ENCODE data around the gene TTLL10.

Gene TTLL10

GRCh38 chr1:1173793-1174415 lies at the start of gene TTLL10:
TSS of gene TTLL10 (plus strand) at chr1:1173880. CDS start at chr1:1179216, 5,336 bp downstream.
- no peak for DNase-seq (ENCODE audit: low read depth)
- no peak for TF ChIP-seq CTCF (conservative IDR thresholded peaks at IDR 0.05; ENCODE audit: control insufficient read depth, insufficient read depth, low read depth, low read length)
- H3K4me3 ChIP-seq (ENCODE audit: control insufficient read depth, low read depth, low read length): no peak within 1 kb of the TSS

- no peak for TF ChIP-seq CTCF (conservative IDR thresholded peaks at IDR 0.05; ENCODE audit: control insufficient read depth, insufficient read depth, low read depth, low read length)
- H3K4me3 ChIP-seq (ENCODE audit: control insufficient read depth, low read depth, low read length): no peak overlapping the region
- DNase-seq (ENCODE audit: low read depth): no peak
Measured at GRCh38 chr1:1124508-1124785, 49.2 kb upstream of the TTLL10 start.

GRCh38 chr1:1124786-1125642 lies 48.7 kb upstream of the TTLL10 start:
- TF ChIP-seq CTCF (conservative IDR thresholded peaks at IDR 0.05; ENCODE audit: control insufficient read depth, insufficient read depth, low read depth, low read length): no peak
- no peak for DNase-seq (ENCODE audit: low read depth)
- H3K4me3 ChIP-seq (ENCODE audit: control insufficient read depth, low read depth, low read length): no peak overlapping the region

GRCh38 chr1:1125945-1126344 lies 47.7 kb upstream of the TTLL10 start:
- no peak for DNase-seq (ENCODE audit: low read depth)
- no peak for TF ChIP-seq CTCF (conservative IDR thresholded peaks at IDR 0.05; ENCODE audit: control insufficient read depth, insufficient read depth, low read depth, low read length)
- H3K4me3 ChIP-seq (ENCODE audit: control insufficient read depth, low read depth, low read length): no peak overlapping the region

GRCh38 chr1:1127551-1128451 lies 45.9 kb upstream of the TTLL10 start:
- no peak for DNase-seq (ENCODE audit: low read depth)

More at GRCh38 chr1:1127551-1128451, 45.9 kb upstream of the TTLL10 start:
- no peak overlapping the region for H3K4me3 ChIP-seq (ENCODE audit: control insufficient read depth, low read depth, low read length)
- TF ChIP-seq CTCF (conservative IDR thresholded peaks at IDR 0.05; ENCODE audit: control insufficient read depth, insufficient read depth, low read depth, low read length): no peak
